ENCODE results near the gene LARP1B. TPM values are rescaled to one million over a fixed set of nuclear protein-coding genes. Genes with fewer than 3 reads are reported as not detected.
"Not testable (repeated sequence)": the region's sequence is repeated elsewhere in the genome, so short reads cannot be mapped to it uniquely, and the experiment has no call there.

The LARP1B gene
- total RNA-seq, result 10 to 100 TPM; 12.8 to 13.2 TPM

DNA sequence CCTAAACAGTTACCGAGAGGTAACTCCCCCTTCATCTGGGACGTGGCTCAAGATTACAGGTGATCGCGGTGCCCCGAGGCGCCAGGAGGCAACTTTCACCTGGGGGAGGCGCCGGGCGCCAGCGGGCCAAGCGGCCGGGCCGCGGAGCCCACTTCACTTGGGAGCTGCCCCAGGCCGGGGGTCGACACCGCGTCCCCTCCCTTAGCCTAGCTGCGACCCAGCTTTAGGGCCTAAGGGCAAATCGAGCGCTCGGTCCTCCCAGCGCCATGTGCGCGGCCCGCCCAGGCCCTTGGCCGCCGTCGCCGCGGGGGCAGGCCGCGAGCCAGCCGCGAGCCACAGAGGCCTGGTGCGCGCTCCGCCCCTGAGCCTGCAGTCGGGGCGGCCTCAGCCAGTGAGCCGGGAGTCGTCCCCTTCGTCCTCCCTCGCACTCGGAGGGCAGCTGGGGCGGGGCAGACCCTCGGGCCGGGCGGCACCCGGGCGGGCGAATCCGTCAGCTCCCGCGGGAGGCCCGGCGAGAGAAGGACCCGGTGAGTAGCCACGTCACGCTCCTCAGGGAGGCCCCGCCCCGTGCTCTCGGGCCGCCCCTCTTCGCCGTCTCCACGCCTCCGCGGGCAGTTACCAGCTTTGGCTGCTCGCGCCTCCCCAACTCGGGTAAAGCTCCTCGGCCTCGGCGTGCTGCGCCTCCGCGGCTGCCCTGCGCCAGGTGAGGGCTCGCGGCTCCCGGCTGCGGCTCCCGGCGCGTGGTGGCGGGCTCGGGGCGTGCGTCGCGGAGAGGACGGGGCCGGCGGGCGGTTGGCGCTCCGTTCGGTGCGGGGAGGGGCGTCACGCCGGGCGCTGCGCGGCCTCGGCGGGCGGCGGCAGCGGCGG is at the start of gene LARP1B:
Gene LARP1B (plus strand): TSS at position 614 of the 867 bp plus-strand sequence. CDS start 13,640 bp downstream, outside the sequence.
- Mint-ChIP-seq H3K27ac (peak within 1 kb of the TSS; percentile 87), H3K27me3 (peaks cover 3% of the 10 kb centered on the region), H3K4me1 (peaks cover 9% of the 10 kb centered on the region), H3K9me3 (no peaks in the 10 kb centered on the region), H3K36me3 (no peaks in the 10 kb centered on the region), H3K4me3 (peak within 1 kb of the TSS; percentile 85)
- DNase-seq (peak; percentile 94), ATAC-seq (ENCODE audit: low read depth) (peak; percentile 92)
- POLR2A ChIA-PET, result interaction anchor here (0.6 to 3.4 kb wide), 12 partner anchors 15 to 1033 kb away, joined by 3 to 44 read pairs (median 4); partner anchors contain the start of genes ABHD18, MFSD8, PGRMC2 and PLK4

DNA sequence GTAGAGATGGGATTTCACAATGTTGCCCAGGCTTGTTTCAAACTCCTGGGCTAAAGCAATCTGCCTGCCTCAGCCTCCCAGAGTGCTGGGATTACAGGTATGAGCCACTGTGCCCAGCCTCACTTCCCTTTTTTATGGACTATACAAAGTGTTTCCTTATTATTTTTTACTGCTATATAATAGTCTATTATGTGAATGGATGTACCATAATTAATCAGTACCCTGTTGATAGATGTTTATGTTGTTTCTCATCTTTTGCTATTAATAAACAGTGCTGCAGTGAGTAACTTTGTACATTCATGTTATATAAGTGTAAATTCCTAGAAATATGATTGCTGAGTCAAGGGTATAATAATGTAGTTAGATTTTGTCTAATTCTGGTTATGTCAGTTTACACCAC is 35.8 kb upstream of the LARP1B start:
- Mint-ChIP-seq H3K4me1 (no peaks in the 10 kb centered on the region), H3K36me3 (peaks cover 31% of the 10 kb centered on the region)

DNA sequence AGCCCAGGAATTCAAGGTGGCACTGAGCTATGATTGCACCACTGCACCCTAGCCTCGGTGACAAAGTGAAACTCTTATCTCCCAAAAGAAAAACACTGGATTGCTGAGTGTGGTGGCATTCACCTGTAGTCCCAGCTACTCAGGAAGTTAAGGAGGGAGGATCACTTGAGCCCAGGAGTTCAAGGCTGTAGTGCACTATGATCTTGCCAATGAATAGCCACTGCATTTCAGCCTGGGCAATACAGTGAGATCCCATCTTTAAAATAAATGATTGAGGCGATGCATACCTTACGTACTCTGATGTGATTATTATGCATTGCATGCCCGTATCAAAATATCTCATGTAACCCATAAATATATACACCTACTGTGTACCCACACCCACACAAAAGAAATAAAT is 31.2 kb upstream of the LARP1B start:
- H3K36me3 Mint-ChIP-seq, result peaks cover 12% of the 10 kb centered on the region
- POLR2A ChIA-PET, result no interaction called here
- DNase-seq, result no peak
- H3K9me3 Mint-ChIP-seq, result no peaks in the 10 kb centered on the region
- H3K4me3 Mint-ChIP-seq, result no peak overlapping the region
- H3K27ac Mint-ChIP-seq, result no peak overlapping the region
- ATAC-seq (ENCODE audit: low read depth), result no peak
- H3K27me3 Mint-ChIP-seq, result no peaks in the 10 kb centered on the region
- H3K4me1 Mint-ChIP-seq, result no peaks in the 10 kb centered on the region

More for the DNA sequence above, 35.8 kb upstream of the LARP1B start:
- Mint-ChIP-seq H3K4me3 (no peak overlapping the region), H3K27ac (no peak overlapping the region), H3K27me3 (no peaks in the 10 kb centered on the region), H3K9me3 (no peaks in the 10 kb centered on the region)
- POLR2A ChIA-PET, result no interaction called here
- no peak for DNase-seq
- no peak for ATAC-seq (ENCODE audit: low read depth)

DNA sequence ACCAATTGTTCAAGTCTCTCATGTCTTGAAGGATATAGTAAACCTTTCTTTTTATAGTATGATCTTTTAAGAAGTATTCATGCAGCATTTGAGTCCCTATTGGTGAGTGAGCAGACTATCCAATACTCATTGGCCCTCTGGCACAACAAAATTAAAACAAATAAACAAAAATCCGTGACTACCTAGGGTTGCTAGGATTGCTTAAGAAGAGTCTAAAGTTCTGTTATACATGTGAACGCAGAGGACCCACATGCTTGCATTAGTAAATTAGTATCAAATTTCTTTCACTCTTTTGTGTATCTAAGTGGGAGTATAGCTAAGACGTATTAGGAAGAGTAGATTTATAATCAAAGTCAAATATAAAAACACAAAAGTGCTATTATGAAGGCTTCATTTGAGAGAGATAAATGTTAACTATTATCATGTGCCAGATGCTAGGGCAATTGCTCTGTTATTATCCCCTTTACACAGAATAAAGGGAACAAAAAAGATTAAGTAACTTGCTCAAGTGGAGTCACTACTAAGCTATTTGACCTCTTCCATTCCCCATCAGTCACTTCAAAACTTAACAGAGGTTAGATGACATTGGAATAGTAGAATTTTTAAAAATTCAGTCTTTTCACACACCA is 29.2 kb upstream of the LARP1B start:
- no peaks in the 10 kb centered on the region for H3K27me3 Mint-ChIP-seq
- ATAC-seq (ENCODE audit: low read depth) (no peak), DNase-seq (no peak)
- H3K4me1 Mint-ChIP-seq, result no peaks in the 10 kb centered on the region
- no peaks in the 10 kb centered on the region for H3K9me3 Mint-ChIP-seq
- H3K36me3 Mint-ChIP-seq, result peaks cover 9% of the 10 kb centered on the region
- no peak overlapping the region for H3K27ac Mint-ChIP-seq
- POLR2A ChIA-PET, result no interaction called here
- no peak overlapping the region for H3K4me3 Mint-ChIP-seq

DNA sequence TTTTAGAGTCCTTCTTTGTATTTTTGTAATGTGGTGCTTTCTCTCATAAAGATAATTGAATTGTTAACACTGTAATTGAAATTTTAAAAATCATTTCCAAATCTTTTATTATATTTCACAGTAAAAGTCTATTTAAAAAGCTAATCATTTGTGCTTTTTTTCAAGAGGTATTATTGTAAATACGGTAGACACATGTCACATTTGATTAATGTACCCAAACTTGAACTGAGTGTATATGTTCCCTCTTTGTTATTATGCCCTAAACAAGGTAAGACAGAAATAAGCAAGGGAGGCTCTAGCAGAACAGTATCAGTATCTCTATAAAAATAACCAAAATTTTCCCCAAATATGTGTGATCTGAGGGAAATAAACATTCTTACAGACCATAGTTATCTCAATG is 21.5 kb upstream of the LARP1B start:
- ATAC-seq (ENCODE audit: low read depth), result no peak
- Mint-ChIP-seq H3K4me3 (no peak overlapping the region), H3K27me3 (no peaks in the 10 kb centered on the region), H3K27ac (no peak overlapping the region), H3K4me1 (no peaks in the 10 kb centered on the region), H3K36me3 (peaks cover 3% of the 10 kb centered on the region), H3K9me3 (no peaks in the 10 kb centered on the region)
- POLR2A ChIA-PET, result no interaction called here
- no peak for DNase-seq

DNA sequence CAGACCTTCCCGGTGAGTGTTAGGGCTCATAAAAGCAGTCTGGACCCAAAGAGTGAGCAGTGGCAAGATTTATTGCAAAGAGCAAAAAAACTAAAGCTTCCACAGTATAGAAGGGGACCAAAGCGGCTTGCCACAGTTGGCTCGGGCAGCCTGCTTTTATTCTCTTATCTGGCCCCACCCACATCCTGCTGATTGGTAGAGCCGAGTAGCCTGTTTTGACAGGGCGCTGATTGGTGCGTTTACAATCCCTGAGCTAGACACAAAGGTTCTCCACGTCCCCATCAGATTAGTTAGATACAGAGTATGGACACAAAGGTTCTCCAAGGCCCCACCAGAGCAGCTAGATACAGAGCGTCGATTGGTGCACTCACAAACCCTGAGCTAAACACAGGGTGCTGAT is 14.1 kb upstream of the LARP1B start:
- H3K27me3 Mint-ChIP-seq, H3K9me3 Mint-ChIP-seq, POLR2A ChIA-PET: not testable (repeated sequence)

DNA sequence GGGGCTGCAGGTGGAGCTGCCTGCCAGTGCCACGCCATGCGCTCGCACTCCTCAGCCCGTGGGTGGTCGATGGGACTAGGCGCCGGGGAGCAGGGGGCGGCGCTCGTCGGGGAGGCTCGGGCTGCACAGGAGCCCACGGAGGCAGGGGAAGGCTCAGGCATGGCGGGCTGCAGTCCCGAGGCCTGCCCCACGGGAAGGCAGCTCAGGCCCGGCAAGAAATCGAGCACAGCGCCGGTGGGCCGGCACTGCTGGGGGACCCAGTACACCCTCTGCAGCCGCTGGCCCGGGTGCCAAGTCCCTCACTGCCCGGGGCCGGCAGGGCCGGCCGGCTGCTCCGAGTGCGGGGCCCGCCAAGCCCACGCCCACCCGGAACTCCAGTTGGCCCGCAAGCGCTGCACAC is 13.6 kb upstream of the LARP1B start:
- DNase-seq; H3K27ac Mint-ChIP-seq; H3K9me3 Mint-ChIP-seq; H3K36me3 Mint-ChIP-seq; POLR2A ChIA-PET; H3K27me3 Mint-ChIP-seq; H3K4me3 Mint-ChIP-seq; H3K4me1 Mint-ChIP-seq; ATAC-seq (ENCODE audit: low read depth): not testable (repeated sequence)

More for the DNA sequence above, 14.1 kb upstream of the LARP1B start:
- H3K4me1 Mint-ChIP-seq; DNase-seq; H3K4me3 Mint-ChIP-seq; ATAC-seq (ENCODE audit: low read depth); H3K36me3 Mint-ChIP-seq; H3K27ac Mint-ChIP-seq: not testable (repeated sequence)

DNA sequence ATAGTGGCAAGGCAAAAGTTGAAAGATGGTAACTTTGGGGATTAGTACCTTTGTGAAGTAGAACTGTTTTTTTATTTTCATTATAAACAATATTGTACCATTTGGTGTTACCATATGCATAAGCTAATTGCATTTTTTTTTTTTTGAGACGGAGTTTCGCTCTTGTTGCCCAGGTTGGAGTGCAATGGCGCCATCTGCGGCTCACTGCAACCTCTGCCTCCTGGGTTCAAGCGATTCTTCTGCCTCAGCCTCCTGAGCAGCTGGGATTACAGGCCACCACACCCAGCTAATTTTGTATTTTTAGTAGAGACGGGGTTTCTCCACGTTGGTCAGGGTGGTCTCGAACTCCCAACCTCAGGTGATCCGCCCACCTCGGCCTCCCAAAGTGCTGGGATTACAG is 9.9 kb upstream of the LARP1B start:
- ATAC-seq (ENCODE audit: low read depth); DNase-seq; H3K4me1 Mint-ChIP-seq; H3K9me3 Mint-ChIP-seq; H3K27ac Mint-ChIP-seq; H3K4me3 Mint-ChIP-seq; H3K27me3 Mint-ChIP-seq; H3K36me3 Mint-ChIP-seq: not testable (repeated sequence)
- POLR2A ChIA-PET, result interaction anchor here (0.7 kb wide), 1 partner anchor 87 kb away, joined by 4 read pairs; no protein-coding TSS in a partner anchor

DNA sequence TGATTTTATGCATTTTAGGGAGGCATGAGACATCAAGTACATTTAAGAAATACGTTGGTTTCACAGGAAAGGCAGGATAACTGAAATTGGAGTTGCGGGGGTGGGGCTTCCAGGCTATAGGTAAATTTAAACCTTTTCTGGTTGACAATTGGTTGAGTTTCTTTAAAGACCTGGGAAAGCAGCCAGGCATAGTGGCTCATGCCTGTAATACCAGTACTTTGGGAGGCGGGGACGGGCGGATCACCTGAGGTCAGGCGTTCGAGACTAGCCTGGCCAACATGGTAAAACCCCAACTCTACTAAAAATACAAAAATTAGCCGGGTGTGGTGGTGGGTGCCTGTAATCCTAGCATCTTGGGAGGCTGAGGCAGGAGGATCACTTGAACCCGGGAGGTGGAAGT is 6.2 kb upstream of the LARP1B start:
- POLR2A ChIA-PET, result interaction anchor here (0.6 kb wide), 1 partner anchor 18 kb away, joined by 3 read pairs; no protein-coding TSS in a partner anchor
- not testable (repeated sequence) for H3K27ac Mint-ChIP-seq; H3K27me3 Mint-ChIP-seq; H3K4me1 Mint-ChIP-seq; H3K9me3 Mint-ChIP-seq; DNase-seq; ATAC-seq (ENCODE audit: low read depth); H3K4me3 Mint-ChIP-seq; H3K36me3 Mint-ChIP-seq

DNA sequence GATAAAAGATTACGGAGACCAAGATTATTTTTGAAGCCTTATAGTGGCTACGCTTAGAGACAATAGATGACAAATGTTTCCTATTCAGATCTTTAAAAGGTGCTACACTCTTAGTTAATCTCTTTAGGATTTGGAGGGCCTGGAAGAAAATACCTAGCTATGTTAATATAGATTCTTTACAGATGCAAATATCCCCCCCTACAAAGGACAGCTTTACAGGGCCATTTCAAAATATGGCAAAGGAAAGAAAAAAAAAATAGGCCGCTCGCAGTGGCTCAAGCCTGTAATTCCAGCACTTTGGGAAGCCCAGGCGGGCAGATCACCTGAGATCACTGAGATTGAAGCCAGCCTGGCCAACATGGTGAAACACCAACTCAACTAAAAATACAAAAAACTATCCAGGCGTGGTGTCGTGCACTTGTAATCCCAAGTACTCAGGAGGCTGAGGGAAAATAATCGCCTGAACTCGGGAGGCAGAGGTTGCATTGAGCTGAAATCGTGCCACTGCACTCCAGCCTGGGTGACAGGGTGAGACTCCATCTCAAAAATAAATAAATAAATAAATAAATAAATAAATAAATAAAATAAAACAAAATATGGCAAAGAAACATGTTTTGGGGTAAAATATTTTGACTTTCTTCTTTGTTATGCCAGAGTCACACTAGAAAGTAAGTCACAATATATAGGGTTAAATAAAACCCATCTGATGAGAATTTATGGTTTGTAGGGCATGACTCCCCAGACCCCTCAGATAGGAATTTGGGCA is 5.5 kb upstream of the LARP1B start:
- H3K27ac Mint-ChIP-seq; ATAC-seq (ENCODE audit: low read depth); H3K4me1 Mint-ChIP-seq; H3K4me3 Mint-ChIP-seq; H3K9me3 Mint-ChIP-seq; H3K36me3 Mint-ChIP-seq; DNase-seq; H3K27me3 Mint-ChIP-seq: not testable (repeated sequence)
- POLR2A ChIA-PET, result interaction anchor here (0.6 kb wide), 1 partner anchor 19 kb away, joined by 3 read pairs; no protein-coding TSS in a partner anchor

DNA sequence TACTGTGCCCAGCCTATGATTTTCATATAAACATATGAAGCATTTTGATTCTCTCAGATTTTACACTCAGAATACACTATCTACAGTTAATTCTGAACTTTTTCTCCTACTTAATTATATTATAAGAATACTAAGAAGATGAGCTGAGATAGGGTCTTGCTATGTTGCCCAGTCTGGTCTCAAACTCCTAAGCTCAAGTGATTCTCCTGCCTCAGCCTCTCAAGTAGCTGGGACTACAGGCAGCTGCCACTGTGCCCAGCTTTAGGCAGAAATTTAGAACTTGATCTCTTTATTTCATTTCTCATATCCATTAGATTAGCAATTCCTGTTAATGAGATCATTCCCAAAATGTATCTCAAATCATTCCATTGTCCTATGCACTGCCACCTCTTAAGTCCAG is 4.7 kb upstream of the LARP1B start:
- Mint-ChIP-seq H3K9me3 (no peaks in the 10 kb centered on the region), H3K4me1 (peaks cover 5% of the 10 kb centered on the region), H3K27me3 (peaks cover 5% of the 10 kb centered on the region), H3K36me3 (no peaks in the 10 kb centered on the region), H3K4me3 (no peak overlapping the region), H3K27ac (no peak overlapping the region)
- DNase-seq (no peak), ATAC-seq (ENCODE audit: low read depth) (no peak)
- POLR2A ChIA-PET, result interaction anchor here (0.6 kb wide), 1 partner anchor 274 kb away, joined by 3 read pairs; no protein-coding TSS in a partner anchor

DNA sequence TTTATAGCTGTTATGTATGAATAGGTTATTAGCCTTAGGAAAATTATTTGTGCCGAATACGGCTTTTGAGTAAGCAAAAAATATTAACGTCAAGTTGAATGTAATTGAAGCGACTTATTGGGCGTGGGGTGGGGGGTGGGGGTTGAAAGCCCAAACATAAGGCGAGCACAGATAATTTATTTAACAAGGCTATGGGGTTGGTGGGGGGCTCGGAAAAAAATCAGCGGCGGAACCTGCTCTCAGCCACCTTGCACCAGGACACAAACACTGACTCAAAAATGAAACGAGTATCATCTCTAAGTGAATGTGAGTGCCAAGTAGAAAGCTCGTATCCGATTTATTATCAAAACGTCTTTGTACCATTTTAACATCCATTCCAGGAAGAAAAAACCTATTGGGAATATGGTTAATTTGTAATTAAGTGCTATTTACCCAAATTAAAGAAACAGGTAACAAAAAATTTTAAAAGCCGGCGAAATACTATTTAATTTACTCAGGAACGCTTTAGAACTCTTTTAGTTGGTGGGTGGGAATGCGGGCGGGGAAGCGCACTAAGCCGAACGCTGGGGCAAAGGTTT is 902 bp upstream of the LARP1B start:
- Mint-ChIP-seq H3K4me3 (peak overlapping the region; percentile 83), H3K27me3 (peaks cover 3% of the 10 kb centered on the region), H3K9me3 (no peaks in the 10 kb centered on the region), H3K4me1 (peaks cover 9% of the 10 kb centered on the region), H3K36me3 (no peaks in the 10 kb centered on the region), H3K27ac (peak overlapping the region; percentile 87)
- ATAC-seq (ENCODE audit: low read depth) (no peak), DNase-seq (no peak)
- POLR2A ChIA-PET, result interaction anchor here (0.9 to 3.4 kb wide), 7 partner anchors 16 to 228 kb away, joined by 3 to 44 read pairs (median 4); partner anchors contain the start of genes ABHD18, MFSD8, PGRMC2 and PLK4
